Astrocyte (in vitro differentiated cells and primary cell): ENCODE data around the gene ACMSD.

Source experiments
- EZH2 ChIP-seq: IDR thresholded peaks from 2 replicates; pipeline ENCODE4 v1.6.1; 2012; ENCODE audit warnings: mild to moderate bottlenecking, low read length, inconsistent platforms; ENCODE audit not compliant: insufficient read depth
- TF ChIP-seq, protein P1 (sequence below): IDR thresholded peaks from 2 replicates; pipeline ENCODE4 v1.5.1; 2011; ENCODE audit warnings: low read depth, mild to moderate bottlenecking, inconsistent platforms, low read length, moderate library complexity; ENCODE audit not compliant: insufficient read depth

DNA sequence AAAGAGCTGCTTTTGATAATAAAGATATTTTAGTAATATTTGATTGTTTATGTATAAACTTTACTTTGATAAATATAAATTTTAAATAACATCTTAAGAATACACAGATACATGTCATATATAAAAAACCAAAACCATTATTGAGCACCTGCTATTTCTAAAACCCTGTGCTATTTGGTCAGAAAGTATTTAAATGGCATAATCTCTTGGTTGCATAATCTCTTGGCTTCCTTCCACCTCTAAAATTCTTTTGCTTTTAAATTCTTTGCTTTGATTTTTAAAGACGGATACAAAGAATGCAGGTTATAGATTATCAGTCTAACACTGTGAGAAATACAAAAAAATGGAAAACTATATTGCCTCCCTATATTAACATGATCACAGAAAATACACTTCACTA, 36.9 kb downstream of the ACMSD start:
- TF ChIP-seq, protein P1, sequence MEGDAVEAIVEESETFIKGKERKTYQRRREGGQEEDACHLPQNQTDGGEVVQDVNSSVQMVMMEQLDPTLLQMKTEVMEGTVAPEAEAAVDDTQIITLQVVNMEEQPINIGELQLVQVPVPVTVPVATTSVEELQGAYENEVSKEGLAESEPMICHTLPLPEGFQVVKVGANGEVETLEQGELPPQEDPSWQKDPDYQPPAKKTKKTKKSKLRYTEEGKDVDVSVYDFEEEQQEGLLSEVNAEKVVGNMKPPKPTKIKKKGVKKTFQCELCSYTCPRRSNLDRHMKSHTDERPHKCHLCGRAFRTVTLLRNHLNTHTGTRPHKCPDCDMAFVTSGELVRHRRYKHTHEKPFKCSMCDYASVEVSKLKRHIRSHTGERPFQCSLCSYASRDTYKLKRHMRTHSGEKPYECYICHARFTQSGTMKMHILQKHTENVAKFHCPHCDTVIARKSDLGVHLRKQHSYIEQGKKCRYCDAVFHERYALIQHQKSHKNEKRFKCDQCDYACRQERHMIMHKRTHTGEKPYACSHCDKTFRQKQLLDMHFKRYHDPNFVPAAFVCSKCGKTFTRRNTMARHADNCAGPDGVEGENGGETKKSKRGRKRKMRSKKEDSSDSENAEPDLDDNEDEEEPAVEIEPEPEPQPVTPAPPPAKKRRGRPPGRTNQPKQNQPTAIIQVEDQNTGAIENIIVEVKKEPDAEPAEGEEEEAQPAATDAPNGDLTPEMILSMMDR = no peak
- no peak for TF ChIP-seq EZH2
